Measurements from ENCODE around the gene WDFY3. TPM values are rescaled to one million over a fixed set of nuclear protein-coding genes. Genes with fewer than 3 reads are reported as not detected.

Gene WDFY3
- total RNA-seq, 1 donor: 91.9 TPM

DNA sequence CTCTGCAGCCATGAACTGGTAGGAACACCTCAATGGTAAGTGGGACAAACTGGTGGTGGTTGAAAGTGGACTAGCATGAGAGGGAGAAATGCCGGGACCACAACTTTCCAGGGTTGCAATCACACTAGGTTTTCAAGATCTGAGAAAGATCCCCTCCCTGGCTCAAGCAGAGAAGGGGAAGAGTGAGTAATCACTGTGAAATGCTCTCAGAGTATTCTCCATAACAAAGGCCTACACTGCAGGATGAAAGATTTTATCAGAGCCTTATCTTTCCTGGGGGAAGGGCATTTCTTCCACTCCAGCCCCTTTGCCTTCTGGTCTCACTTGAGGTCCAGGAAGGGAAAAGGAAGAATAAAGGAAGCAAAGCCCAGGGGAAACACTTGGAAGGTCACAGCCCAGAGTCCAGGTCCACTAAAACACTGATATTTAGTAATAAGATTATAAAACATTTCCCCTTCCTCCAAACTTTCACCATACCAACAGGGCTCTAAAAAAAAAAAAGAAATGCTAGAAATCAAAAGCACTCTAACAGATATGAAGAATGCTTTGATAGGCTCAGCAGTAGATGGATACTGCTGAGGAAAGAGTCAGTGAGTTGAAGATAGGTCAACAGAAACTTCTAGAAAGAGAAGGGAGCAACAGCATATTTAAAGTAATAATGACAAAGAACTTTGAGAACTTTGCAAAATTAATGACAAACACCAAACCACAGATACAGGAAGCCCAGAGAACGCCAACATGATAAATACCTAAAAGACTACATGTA lies 95.9 kb downstream of the WDFY3 start:
- Histone ChIP-seq H3K27ac (ENCODE audit: low read depth, low read length) (peak overlapping the region; percentile 43), H3K9me3 (ENCODE audit: low read depth, low read length) (no peaks in the 10 kb centered on the region), H3K36me3 (ENCODE audit: insufficient read depth, low read length) (no peaks in the 10 kb centered on the region), H2AFZ (ENCODE audit: low read length) (no peak overlapping the region), H4K20me1 (ENCODE audit: insufficient read depth, low read length) (no peaks in the 10 kb centered on the region), H3K4me2 (ENCODE audit: insufficient read depth, low read length) (peak overlapping the region; percentile 30), H3K4me1 (ENCODE audit: insufficient read depth, low read length) (peaks cover 8% of the 10 kb centered on the region), H3K27me3 (ENCODE audit: insufficient read depth, low read length) (no peaks in the 10 kb centered on the region), H3K4me3 (ENCODE audit: insufficient read depth, low read length) (no peak overlapping the region), H3K79me2 (ENCODE audit: insufficient read depth, low read length) (peaks cover 28% of the 10 kb centered on the region)
- TF ChIP-seq, protein P1, sequence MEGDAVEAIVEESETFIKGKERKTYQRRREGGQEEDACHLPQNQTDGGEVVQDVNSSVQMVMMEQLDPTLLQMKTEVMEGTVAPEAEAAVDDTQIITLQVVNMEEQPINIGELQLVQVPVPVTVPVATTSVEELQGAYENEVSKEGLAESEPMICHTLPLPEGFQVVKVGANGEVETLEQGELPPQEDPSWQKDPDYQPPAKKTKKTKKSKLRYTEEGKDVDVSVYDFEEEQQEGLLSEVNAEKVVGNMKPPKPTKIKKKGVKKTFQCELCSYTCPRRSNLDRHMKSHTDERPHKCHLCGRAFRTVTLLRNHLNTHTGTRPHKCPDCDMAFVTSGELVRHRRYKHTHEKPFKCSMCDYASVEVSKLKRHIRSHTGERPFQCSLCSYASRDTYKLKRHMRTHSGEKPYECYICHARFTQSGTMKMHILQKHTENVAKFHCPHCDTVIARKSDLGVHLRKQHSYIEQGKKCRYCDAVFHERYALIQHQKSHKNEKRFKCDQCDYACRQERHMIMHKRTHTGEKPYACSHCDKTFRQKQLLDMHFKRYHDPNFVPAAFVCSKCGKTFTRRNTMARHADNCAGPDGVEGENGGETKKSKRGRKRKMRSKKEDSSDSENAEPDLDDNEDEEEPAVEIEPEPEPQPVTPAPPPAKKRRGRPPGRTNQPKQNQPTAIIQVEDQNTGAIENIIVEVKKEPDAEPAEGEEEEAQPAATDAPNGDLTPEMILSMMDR (IDR thresholded peaks at IDR 0.05; ENCODE audit: extremely low read depth, low read depth, low read length): no peak
- DNase-seq (ENCODE audit: insufficient read length, low spot score, missing footprints): no peak

DNA sequence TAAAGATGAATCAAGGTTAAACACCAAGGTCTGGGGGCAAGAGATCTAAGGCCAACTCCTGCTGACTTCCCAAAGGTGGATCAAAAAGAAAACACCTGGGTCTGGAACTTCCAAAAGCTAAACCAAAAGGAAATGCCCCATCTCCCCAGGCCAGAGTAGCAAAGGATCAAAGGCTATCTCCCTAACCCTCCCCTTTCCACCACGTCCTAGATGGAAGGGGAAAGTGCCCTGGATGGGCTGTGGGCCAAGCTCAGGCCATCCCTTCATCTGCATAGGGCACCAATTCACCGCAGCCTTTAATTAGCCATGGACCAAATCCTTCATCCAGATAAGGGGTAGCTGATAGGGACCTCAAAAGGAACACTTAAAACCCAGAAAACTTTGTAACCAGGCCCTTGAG lies 100.2 kb downstream of the WDFY3 start:
- Histone ChIP-seq H3K27me3 (ENCODE audit: insufficient read depth, low read length) (no peaks in the 10 kb centered on the region), H3K4me2 (ENCODE audit: insufficient read depth, low read length) (no peak overlapping the region), H4K20me1 (ENCODE audit: insufficient read depth, low read length) (no peaks in the 10 kb centered on the region), H3K79me2 (ENCODE audit: insufficient read depth, low read length) (peaks cover 42% of the 10 kb centered on the region), H3K27ac (ENCODE audit: low read depth, low read length) (no peak overlapping the region), H3K36me3 (ENCODE audit: insufficient read depth, low read length) (peaks cover 3% of the 10 kb centered on the region), H3K4me1 (ENCODE audit: insufficient read depth, low read length) (peaks cover 8% of the 10 kb centered on the region), H3K4me3 (ENCODE audit: insufficient read depth, low read length) (no peak overlapping the region), H3K9me3 (ENCODE audit: low read depth, low read length) (no peaks in the 10 kb centered on the region), H2AFZ (ENCODE audit: low read length) (no peak overlapping the region)
- no peak for DNase-seq (ENCODE audit: insufficient read length, low spot score, missing footprints)
- TF ChIP-seq, protein P1 (IDR thresholded peaks at IDR 0.05; ENCODE audit: extremely low read depth, low read depth, low read length): no peak

DNA sequence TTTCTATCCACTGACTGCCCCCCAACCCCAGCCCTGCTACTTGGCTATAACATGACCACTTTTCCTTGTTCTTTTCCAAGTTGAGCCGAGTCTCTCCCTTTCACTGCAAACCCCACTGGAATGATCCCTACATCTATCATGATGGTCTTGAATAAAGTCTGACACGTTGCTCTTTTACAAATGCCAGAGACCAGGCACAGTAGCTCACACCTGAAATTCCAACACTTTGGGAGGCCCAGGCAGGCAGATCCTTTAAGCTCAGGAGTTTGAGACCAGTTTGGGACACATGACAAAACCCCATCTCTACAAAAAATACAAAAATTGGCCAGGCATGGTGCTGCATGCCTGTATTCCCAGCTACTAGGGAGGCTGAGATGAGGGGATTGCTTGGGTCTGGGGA lies 100.9 kb downstream of the WDFY3 start:
- Histone ChIP-seq H3K4me3 (ENCODE audit: insufficient read depth, low read length) (no peak overlapping the region), H3K27me3 (ENCODE audit: insufficient read depth, low read length) (no peaks in the 10 kb centered on the region), H4K20me1 (ENCODE audit: insufficient read depth, low read length) (no peaks in the 10 kb centered on the region), H3K4me2 (ENCODE audit: insufficient read depth, low read length) (no peak overlapping the region), H3K27ac (ENCODE audit: low read depth, low read length) (no peak overlapping the region), H3K9me3 (ENCODE audit: low read depth, low read length) (no peaks in the 10 kb centered on the region), H2AFZ (ENCODE audit: low read length) (no peak overlapping the region), H3K4me1 (ENCODE audit: insufficient read depth, low read length) (peaks cover 7% of the 10 kb centered on the region), H3K79me2 (ENCODE audit: insufficient read depth, low read length) (peaks cover 39% of the 10 kb centered on the region), H3K36me3 (ENCODE audit: insufficient read depth, low read length) (peaks cover 3% of the 10 kb centered on the region)
- TF ChIP-seq, protein P1 (IDR thresholded peaks at IDR 0.05; ENCODE audit: extremely low read depth, low read depth, low read length): no peak
- DNase-seq (ENCODE audit: insufficient read length, low spot score, missing footprints): no peak

DNA sequence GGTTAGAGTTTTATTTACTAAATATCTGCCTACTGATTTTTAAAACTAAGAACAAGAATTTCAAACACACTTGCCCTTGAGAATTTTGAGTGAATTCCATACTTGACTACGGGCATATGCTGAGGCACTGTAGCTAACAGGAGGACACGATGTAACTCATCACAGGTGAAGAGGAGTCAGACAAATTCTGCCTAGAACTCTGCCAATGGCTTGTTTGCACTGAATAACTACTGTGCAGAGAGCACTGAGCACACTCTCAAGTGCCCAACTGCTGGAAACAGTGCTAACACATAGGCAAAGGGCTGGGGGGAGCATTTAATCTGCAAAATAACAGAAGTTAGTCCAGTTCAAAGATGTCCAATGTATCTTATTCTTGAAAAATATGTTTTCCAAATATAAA lies 104.4 kb downstream of the WDFY3 start:
- no peaks in the 10 kb centered on the region for H4K20me1 ChIP-seq (ENCODE audit: insufficient read depth, low read length)
- DNase-seq (ENCODE audit: insufficient read length, low spot score, missing footprints): no peak
- H3K4me2 ChIP-seq (ENCODE audit: insufficient read depth, low read length): no peak overlapping the region

More for the DNA sequence above, 104.4 kb downstream of the WDFY3 start:
- Histone ChIP-seq H3K9me3 (ENCODE audit: low read depth, low read length) (no peaks in the 10 kb centered on the region), H2AFZ (ENCODE audit: low read length) (no peak overlapping the region), H3K27ac (ENCODE audit: low read depth, low read length) (no peak overlapping the region), H3K4me3 (ENCODE audit: insufficient read depth, low read length) (no peak overlapping the region), H3K79me2 (ENCODE audit: insufficient read depth, low read length) (peaks cover 36% of the 10 kb centered on the region), H3K4me1 (ENCODE audit: insufficient read depth, low read length) (no peaks in the 10 kb centered on the region), H3K36me3 (ENCODE audit: insufficient read depth, low read length) (peaks cover 6% of the 10 kb centered on the region), H3K27me3 (ENCODE audit: insufficient read depth, low read length) (no peaks in the 10 kb centered on the region)
- TF ChIP-seq, protein P1 (IDR thresholded peaks at IDR 0.05; ENCODE audit: extremely low read depth, low read depth, low read length): no peak

Measured in osteoblast (primary cell).